Mucosa of descending colon (tissue), 3 donors: ENCODE measurements around the gene LCP2. TPM values are rescaled to one million over a fixed set of nuclear protein-coding genes. Genes with fewer than 3 reads are reported as not detected.

Experiments
- ATAC-seq: fragments of 200-7000 bp; cut with Tn5 transposase; one replicate; pipeline ENCODE4 v1.9.1; 2020; ENCODE audit warnings: mild to moderate bottlenecking, moderate library complexity
- DNase-seq, 3 donors: peaks; one replicate each; pipeline ENCODE4 v3.0.0-alpha.2; 2020
- H3K36me3 ChIP-seq: fragments of 200-600 bp; one replicate; pipeline ENCODE4 v1.8.0; 2021; ENCODE audit warnings: low read depth, mild to moderate bottlenecking
- H3K4me1 ChIP-seq: fragments of 200-600 bp; one replicate; pipeline ENCODE4 v1.8.0; 2021; ENCODE audit warnings: low read depth, mild to moderate bottlenecking
- H3K4me3 ChIP-seq: fragments of 200-600 bp; one replicate; pipeline ENCODE4 v1.8.0; 2021; ENCODE audit warnings: mild to moderate bottlenecking
- H3K9me3 ChIP-seq: fragments of 200-600 bp; one replicate; pipeline ENCODE4 v1.8.0; 2021; ENCODE audit warnings: mild to moderate bottlenecking
- intact Hi-C, 2 donors: fragments of 100-400 bp; cut with DNase I in 1 of 2; cut with micrococcal nuclease in 1 of 2; formaldehyde crosslinking; loops; one replicate each; pipeline versions ENCODE4 v1.11.0 to v1.11.1; 2022; cut with DNase I, micrococcal nuclease
- total RNA-seq, 3 donors: library from RNA; stranded (reverse); fragmentation: NEBNext Ultra II Directional in 2 of 3; extraction: Animal tissue kit (Norgen Biotek cat#: 25700) in 2 of 3; gene quantifications; one replicate each; pipeline versions ENCODE4 v1.2.1 to v1.2.4, GENCODE V29; 2021 to 2023
- TF ChIP-seq, protein P1 (sequence below): fragments of 200-600 bp; IDR thresholded peaks from one replicate; pipeline ENCODE4 v1.8.0; 2022; ENCODE audit warnings: antibody characterized with exemption, mild to moderate bottlenecking
- donor health status: DM: no; HTN: no; CAD: no; lungs with moderate emphysema.
- donor health status: DM: no; HTN: no; CAD: no.
- donor health status: DM: no; HTN: yes; CAD: no.

Gene LCP2
- total RNA-seq, 3 donors from 2014 or later: 13.5 to 24.5 (median 22.9) TPM

DNA sequence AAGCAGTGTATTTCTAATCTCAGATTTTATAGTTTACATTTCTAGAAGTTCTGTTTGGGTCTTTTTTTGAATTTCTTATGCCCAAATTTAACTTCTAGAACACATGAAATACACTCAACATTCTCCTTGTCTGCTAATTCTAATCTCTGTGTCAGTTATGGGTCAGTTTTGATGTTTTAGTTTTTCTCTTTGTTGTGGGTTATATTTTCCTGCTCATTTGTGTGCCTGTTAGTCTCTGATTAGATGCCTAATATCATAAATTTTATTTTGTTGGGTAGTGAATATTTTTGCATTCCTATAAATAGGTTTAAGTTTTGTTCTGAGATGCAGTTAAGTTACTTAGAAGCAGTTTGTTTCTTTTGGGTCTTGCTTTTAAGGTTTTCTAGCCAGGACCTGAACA, 12.4 kb downstream of the LCP2 start:
- H3K9me3 ChIP-seq: no peaks in the 10 kb centered on the region
- ATAC-seq (no peak), DNase-seq (no peak)
- intact Hi-C loops: no loop called here
- TF ChIP-seq, protein P1, sequence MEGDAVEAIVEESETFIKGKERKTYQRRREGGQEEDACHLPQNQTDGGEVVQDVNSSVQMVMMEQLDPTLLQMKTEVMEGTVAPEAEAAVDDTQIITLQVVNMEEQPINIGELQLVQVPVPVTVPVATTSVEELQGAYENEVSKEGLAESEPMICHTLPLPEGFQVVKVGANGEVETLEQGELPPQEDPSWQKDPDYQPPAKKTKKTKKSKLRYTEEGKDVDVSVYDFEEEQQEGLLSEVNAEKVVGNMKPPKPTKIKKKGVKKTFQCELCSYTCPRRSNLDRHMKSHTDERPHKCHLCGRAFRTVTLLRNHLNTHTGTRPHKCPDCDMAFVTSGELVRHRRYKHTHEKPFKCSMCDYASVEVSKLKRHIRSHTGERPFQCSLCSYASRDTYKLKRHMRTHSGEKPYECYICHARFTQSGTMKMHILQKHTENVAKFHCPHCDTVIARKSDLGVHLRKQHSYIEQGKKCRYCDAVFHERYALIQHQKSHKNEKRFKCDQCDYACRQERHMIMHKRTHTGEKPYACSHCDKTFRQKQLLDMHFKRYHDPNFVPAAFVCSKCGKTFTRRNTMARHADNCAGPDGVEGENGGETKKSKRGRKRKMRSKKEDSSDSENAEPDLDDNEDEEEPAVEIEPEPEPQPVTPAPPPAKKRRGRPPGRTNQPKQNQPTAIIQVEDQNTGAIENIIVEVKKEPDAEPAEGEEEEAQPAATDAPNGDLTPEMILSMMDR: no peak
- H3K36me3 ChIP-seq: no peaks in the 10 kb centered on the region
- no peak overlapping the region for H3K4me3 ChIP-seq
- H3K4me1 ChIP-seq: peaks cover 5% of the 10 kb centered on the region

DNA sequence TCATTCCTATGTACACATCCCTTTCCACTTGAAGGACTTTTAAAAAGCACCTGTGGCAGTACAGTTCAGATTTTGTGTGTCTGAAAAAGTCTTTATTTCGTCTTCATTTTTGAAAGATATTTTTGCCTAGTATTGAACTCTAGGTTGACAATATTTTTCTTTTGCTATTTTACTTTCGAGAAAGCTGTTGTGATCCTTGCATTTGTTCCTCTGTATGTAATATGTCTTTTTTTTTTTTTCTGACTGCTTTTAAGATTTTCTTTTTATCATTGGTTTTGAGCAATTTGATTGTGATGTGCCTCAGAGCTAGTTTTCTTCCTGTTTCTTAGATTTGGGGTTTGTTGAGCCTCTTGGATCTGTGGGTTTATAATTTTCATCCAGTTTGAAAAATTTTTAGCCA, 13.3 kb downstream of the LCP2 start:
- no peak for DNase-seq
- H3K36me3 ChIP-seq: no peaks in the 10 kb centered on the region
- TF ChIP-seq, protein P1: no peak
- H3K9me3 ChIP-seq: no peaks in the 10 kb centered on the region
- no peak for ATAC-seq
- intact Hi-C loops: no loop called here
- peaks cover 5% of the 10 kb centered on the region for H3K4me1 ChIP-seq
- H3K4me3 ChIP-seq: no peak overlapping the region

DNA sequence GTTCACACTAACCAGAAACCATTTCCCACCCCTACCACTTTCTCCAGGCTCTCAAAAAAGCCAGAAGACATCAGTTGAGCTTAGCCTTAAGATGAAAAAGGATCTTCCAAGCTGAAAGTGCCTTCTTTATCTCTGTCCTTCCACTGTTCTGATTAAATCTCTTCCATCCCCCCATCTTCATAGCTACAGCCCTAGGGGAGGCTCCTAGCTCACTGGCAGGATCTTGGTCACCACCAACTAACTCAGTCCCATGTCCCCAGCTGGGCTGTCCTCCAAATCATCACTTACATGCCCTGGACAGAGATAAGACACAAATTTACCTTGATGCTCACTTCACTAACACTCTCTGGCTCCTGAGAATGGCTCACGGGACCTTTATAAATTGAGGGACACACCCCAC, 14.3 kb downstream of the LCP2 start:
- H3K4me3 ChIP-seq: no peak overlapping the region
- H3K36me3 ChIP-seq: no peaks in the 10 kb centered on the region
- TF ChIP-seq, protein P1: no peak
- no peaks in the 10 kb centered on the region for H3K9me3 ChIP-seq
- DNase-seq (no peak), ATAC-seq (no peak)
- intact Hi-C loops: no loop called here
- H3K4me1 ChIP-seq: peaks cover 5% of the 10 kb centered on the region

DNA sequence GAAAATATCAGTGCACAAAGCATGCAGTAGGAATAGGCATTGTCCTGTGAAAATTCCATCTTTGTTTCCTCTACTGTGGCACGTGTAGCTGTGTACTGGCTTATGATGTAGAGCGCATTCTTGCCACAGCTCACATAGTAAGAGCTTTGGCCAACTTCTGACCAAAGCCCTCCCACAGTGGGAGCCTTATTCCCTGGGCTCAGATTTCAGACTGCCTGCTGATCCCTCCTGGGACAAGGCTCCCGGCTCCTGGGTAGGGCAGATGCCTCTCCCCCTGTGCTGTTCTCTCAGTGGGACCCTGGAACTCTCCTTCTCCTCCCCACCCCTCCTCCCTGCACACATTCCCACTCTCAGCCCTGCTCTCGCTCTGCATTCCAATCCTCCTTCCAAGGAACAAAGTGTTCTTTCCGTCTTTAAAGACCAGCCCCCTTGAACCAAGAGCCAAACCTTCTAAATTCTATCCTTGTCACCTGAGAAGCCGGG, 17.5 kb downstream of the LCP2 start:
- ATAC-seq (no peak), DNase-seq (no peak)
- H3K4me1 ChIP-seq: peaks cover 7% of the 10 kb centered on the region
- intact Hi-C loops: no loop called here
- TF ChIP-seq, protein P1: no peak
- H3K4me3 ChIP-seq: no peak overlapping the region
- H3K9me3 ChIP-seq: no peaks in the 10 kb centered on the region
- no peaks in the 10 kb centered on the region for H3K36me3 ChIP-seq

DNA sequence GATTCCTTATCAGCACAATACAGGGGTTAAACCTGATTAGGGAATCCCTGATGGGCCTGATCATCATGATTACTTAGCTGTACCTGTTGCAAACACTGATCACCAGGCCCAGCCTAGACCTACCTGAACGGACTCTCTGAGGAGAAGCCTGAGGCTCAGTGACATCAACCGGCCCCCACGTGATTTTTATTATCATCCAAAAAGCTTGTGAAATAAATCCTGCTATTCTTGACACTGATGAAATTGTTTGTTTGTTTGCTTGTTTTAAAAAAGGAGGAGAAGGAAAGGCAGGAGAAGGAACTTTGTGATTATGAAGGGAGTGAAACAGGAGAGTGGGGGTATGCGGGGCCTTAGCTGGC, 18.1 kb downstream of the LCP2 start:
- TF ChIP-seq, protein P1: no peak
- intact Hi-C loops: loop anchor here (10.0 kb wide), 2 partner anchors 55 to 145 kb away; no protein-coding TSS in a partner anchor
- no peak for DNase-seq

More for the DNA sequence above, 18.1 kb downstream of the LCP2 start:
- no peak overlapping the region for H3K4me3 ChIP-seq
- H3K36me3 ChIP-seq: no peaks in the 10 kb centered on the region
- H3K9me3 ChIP-seq: no peaks in the 10 kb centered on the region
- peaks cover 7% of the 10 kb centered on the region for H3K4me1 ChIP-seq
- ATAC-seq: no peak
